Hair follicle dermal papilla cell (primary cell): Measurements from ENCODE around the gene OR13D1. TPM values are rescaled to one million over a fixed set of nuclear protein-coding genes. Genes with fewer than 3 reads are reported as not detected.

Experiments used
- total RNA-seq: library from RNA; depleted of rRNA; stranded (reverse); fragments of >200 nt; gene quantifications from 2 replicates; pipeline ENCODE4 v1.2.3, GENCODE V29; 2012

Gene OR13D1
- not detected in 2 replicates for total RNA-seq

DNA sequence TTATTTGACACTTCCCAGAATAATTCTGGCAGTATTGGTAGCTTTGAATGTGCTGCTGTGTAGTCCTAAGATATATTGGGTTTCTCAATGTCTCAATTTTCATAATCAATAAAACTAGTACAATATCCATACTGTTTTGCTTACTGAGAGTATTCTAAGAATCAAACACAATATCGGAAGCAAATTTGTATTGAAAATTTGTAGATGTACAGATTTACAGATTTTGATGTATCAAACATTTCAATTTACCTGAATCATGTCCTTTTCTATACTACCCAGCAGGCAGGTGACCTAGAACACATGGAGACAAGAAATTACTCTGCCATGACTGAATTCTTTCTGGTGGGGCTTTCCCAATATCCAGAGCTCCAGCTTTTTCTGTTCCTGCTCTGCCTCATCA lies at the start of gene OR13D1:
OR13D1 (plus strand) TSS at position 301 of the 400 bp plus-strand sequence; CDS start at position 301, 0 bp downstream.

Other genes with a start within 250 kb of the OR13D1 start
- not detected in 2 replicates for gene OR13F1, start 190.3 kb upstream of the OR13D1 start, total RNA-seq
- not detected in 2 replicates for gene OR13C4, start 167.3 kb upstream of the OR13D1 start, total RNA-seq
- gene OR13C3, start 157.7 kb upstream of the OR13D1 start, total RNA-seq = not detected in 2 replicates
- gene OR13C8, start 125.3 kb upstream of the OR13D1 start, total RNA-seq = not detected in 2 replicates
- gene OR13C5, start 95.1 kb upstream of the OR13D1 start, total RNA-seq = not detected in 2 replicates
- not detected in 2 replicates for gene OR13C2, start 88.9 kb upstream of the OR13D1 start, total RNA-seq
- not detected in 2 replicates for gene OR13C9, start 76.3 kb upstream of the OR13D1 start, total RNA-seq
- 54.4 and 55.7 TPM in 2 replicates for gene NIPSNAP3A, start 53.2 kb downstream of the OR13D1 start, total RNA-seq
- 2.8 and 4.6 TPM in 2 replicates for gene NIPSNAP3B, start 69.6 kb downstream of the OR13D1 start, total RNA-seq
- 62.4 and 77.1 TPM in 2 replicates for gene ABCA1, start 233.6 kb downstream of the OR13D1 start, total RNA-seq